Left forelimb (tissue), 1 donor: ENCODE measurements around the gene ASGR2.

Source experiments
- DNase-seq: peaks from one replicate; pipeline ENCODE4 v3.0.0-alpha.2; 2018; ENCODE audit warnings: low spot score

Gene ASGR2

GRCh38 chr17:7060165-7060891, 54.3 kb downstream of the ASGR2 start:
- DNase-seq: no peak

GRCh38 chr17:7058831-7059447, 55.7 kb downstream of the ASGR2 start:
- DNase-seq: no peak

GRCh38 chr17:7056386-7056785, 58.2 kb downstream of the ASGR2 start:
- no peak for DNase-seq
